ENCODE measurements around the gene TACR1. TPM values are rescaled to one million over a fixed set of nuclear protein-coding genes. Genes with fewer than 3 reads are reported as not detected.
A peak's percentile ranks its signal among the peaks of the same experiment; 100 is the strongest.

The TACR1 gene
- total and polyA plus RNA-seq, 2 of the 4 experiments (the other 2 are of a cell fraction), result under 0.01 to 0.09 TPM

DNA sequence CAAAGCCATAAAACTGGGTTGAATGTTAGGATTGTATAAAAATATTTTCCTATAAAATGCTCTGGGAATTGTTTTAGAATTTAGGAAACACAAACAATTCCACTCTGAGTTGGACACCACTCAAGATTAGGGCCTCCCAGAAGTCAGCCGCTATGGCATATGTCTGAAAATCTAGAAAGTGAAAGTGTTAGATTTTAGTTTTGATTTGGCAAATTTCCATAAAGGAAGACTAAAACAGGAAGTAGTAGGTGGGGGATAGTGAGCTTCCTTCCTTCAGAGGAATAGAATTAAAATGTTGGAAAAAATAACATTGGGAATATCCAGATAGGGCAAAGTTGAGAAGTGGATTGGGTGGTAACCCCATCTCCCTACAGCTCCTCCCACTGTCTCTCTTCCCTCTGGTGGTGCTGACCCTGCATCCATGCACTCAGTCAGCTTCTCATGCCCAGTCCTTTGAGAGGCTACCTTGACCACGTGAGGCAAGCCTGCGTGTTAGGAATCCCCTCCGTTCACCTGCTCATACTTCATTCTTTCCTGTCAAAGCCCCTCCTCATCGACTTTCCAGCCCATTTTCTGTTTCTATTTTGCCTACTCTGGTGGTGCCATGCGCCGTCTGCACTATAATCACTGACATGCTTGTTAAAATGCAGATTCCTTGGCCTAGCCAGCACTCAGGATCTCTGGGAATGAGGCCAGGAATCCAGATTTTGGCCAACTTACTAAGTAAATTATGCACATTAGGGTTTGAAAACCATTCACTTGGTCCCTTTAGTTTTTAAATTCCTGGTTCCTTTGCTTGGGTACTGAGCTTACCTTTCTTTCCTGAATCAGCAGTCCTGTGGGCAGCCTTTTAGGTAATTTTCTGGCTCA, 157.4 kb downstream of the TACR1 start:
- in situ Hi-C loops (cut with MboI; ENCODE audit: low sequenced_read_pairs), result no loop called here
- no peak for TF ChIP-seq MAZ (IDR thresholded peaks at IDR 0.05; ENCODE audit: borderline replicate concordance, low read depth, low read length)
- no peak for TF ChIP-seq CEBPB (IDR thresholded peaks at IDR 0.05; ENCODE audit: low read depth, low read length)
- no peak for TF ChIP-seq FOS (IDR thresholded peaks at IDR 0.05; ENCODE audit: low read depth, low read length)
- TF ChIP-seq NFE2L2 (IDR thresholded peaks at IDR 0.05; ENCODE audit: low read depth, low read length), result no peak
- TF ChIP-seq CHD1 (IDR thresholded peaks at IDR 0.05; ENCODE audit: low read depth, low read length), result no peak
- TF ChIP-seq SMC3 (IDR thresholded peaks at IDR 0.05; ENCODE audit: low read depth, low read length), result no peak
- TF ChIP-seq, protein P1, sequence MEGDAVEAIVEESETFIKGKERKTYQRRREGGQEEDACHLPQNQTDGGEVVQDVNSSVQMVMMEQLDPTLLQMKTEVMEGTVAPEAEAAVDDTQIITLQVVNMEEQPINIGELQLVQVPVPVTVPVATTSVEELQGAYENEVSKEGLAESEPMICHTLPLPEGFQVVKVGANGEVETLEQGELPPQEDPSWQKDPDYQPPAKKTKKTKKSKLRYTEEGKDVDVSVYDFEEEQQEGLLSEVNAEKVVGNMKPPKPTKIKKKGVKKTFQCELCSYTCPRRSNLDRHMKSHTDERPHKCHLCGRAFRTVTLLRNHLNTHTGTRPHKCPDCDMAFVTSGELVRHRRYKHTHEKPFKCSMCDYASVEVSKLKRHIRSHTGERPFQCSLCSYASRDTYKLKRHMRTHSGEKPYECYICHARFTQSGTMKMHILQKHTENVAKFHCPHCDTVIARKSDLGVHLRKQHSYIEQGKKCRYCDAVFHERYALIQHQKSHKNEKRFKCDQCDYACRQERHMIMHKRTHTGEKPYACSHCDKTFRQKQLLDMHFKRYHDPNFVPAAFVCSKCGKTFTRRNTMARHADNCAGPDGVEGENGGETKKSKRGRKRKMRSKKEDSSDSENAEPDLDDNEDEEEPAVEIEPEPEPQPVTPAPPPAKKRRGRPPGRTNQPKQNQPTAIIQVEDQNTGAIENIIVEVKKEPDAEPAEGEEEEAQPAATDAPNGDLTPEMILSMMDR (conservative IDR thresholded peaks at IDR 0.05; ENCODE audit: low read depth, low read length), result no peak
- TF ChIP-seq, protein P2, sequence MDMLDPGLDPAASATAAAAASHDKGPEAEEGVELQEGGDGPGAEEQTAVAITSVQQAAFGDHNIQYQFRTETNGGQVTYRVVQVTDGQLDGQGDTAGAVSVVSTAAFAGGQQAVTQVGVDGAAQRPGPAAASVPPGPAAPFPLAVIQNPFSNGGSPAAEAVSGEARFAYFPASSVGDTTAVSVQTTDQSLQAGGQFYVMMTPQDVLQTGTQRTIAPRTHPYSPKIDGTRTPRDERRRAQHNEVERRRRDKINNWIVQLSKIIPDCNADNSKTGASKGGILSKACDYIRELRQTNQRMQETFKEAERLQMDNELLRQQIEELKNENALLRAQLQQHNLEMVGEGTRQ (IDR thresholded peaks at IDR 0.05; ENCODE audit: low read depth, low read length), result no peak
- TF ChIP-seq POLR2A (IDR thresholded peaks at IDR 0.05; ENCODE audit: low read depth, low read length), result no peak
- no peak for TF ChIP-seq RAD21 (IDR thresholded peaks at IDR 0.05; ENCODE audit: low read length)
- TF ChIP-seq, protein P3, sequence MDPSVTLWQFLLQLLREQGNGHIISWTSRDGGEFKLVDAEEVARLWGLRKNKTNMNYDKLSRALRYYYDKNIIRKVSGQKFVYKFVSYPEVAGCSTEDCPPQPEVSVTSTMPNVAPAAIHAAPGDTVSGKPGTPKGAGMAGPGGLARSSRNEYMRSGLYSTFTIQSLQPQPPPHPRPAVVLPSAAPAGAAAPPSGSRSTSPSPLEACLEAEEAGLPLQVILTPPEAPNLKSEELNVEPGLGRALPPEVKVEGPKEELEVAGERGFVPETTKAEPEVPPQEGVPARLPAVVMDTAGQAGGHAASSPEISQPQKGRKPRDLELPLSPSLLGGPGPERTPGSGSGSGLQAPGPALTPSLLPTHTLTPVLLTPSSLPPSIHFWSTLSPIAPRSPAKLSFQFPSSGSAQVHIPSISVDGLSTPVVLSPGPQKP (IDR thresholded peaks at IDR 0.05; ENCODE audit: borderline replicate concordance, low read depth, low read length), result no peak
- no peak for TF ChIP-seq MAFK (IDR thresholded peaks at IDR 0.05; ENCODE audit: low read depth, low read length)
- TF ChIP-seq RFX5 (IDR thresholded peaks at IDR 0.05; ENCODE audit: low read depth, low read length), result no peak
- no peak for TF ChIP-seq BHLHE40 (IDR thresholded peaks at IDR 0.05; ENCODE audit: low read depth, low read length)

More for the DNA sequence above, 157.4 kb downstream of the TACR1 start:
- Histone ChIP-seq H2BK120ac (ENCODE audit: low read depth, low read length) (0 out of 2 replicates have a peak overlapping the region, but pooled peaks have one; percentile 38), H3K4me3 (ENCODE audit: insufficient read depth, low read depth, low read length) (no peak overlapping the region), H2AK9ac (replicated peaks; ENCODE audit: low read depth, low read length, poor library complexity) (peak overlapping the region; percentile 62), H2AK5ac (ENCODE audit: low read depth, low read length) (no peak overlapping the region), H3K9ac (ENCODE audit: low read depth, low read length) (no peak overlapping the region), H3K56ac (ENCODE audit: extremely low read depth, insufficient read depth, low read length) (no peak overlapping the region), H3K9me1 (ENCODE audit: insufficient read depth, low read length) (peaks cover 5% of the 10 kb centered on the region; the same call in 1 of the 2 replicates), H3K79me1 (ENCODE audit: low read depth in 1 of 2, low read length in 2 of 2) (no peaks in the 10 kb centered on the region; a peak in 1 of 4 replicates), H3K18ac (ENCODE audit: low read depth, low read length) (peak overlapping the region; percentile 24; the same call in 1 of the 2 replicates), H3K27me3 (ENCODE audit: control insufficient read depth, insufficient read depth, low read length) (no peaks in the 10 kb centered on the region), H3K4ac (ENCODE audit: low read depth, low read length) (peak overlapping the region; percentile 32; the same call in 1 of the 2 replicates), H4K5ac (ENCODE audit: low read depth, low read length) (peak overlapping the region; percentile 15; the same call in 1 of the 2 replicates), H2BK15ac (ENCODE audit: low read depth, low read length) (no peak overlapping the region), H2BK20ac (ENCODE audit: low read depth, low read length) (no peak overlapping the region), H3K14ac (replicated peaks; ENCODE audit: low read depth, low read length) (0 out of 2 replicates have a peak overlapping the region, but pooled peaks have one; percentile 44), H4K91ac (ENCODE audit: insufficient read depth, low read depth, low read length) (peak overlapping the region; percentile 19; the same call in 1 of the 2 replicates), H2BK5ac (ENCODE audit: low read depth, low read length, poor library complexity, severe bottlenecking) (no peak overlapping the region), H2AFZ (replicated peaks; ENCODE audit: low read length, poor library complexity) (peak overlapping the region; percentile 59), H4K8ac (ENCODE audit: low read depth in 2 of 2, low read length in 2 of 2) (peak overlapping the region in 1 of 2 experiments; percentile 68; a peak in 1 of 4 replicates), H3K4me2 (ENCODE audit: low read depth, low read length) (peak overlapping the region; percentile 5; the same call in 1 of the 2 replicates), H4K20me1 (ENCODE audit: insufficient read depth, low read length) (no peaks in the 10 kb centered on the region), H3K9me3 (ENCODE audit: control insufficient read depth, insufficient read depth, low read length) (no peaks in the 10 kb centered on the region), H3K27ac (ENCODE audit: insufficient read depth, low read length) (no peak overlapping the region), H3K4me1 (ENCODE audit: control insufficient read depth, insufficient read depth, low read length) (peaks cover 6% of the 10 kb centered on the region), H3K23ac (ENCODE audit: low read depth, low read length) (no peak overlapping the region), H3K36me3 (ENCODE audit: control insufficient read depth, insufficient read depth, low read length) (no peaks in the 10 kb centered on the region; the same call in 1 of the 2 replicates)
- intact Hi-C loops (cut with micrococcal nuclease), result no loop called here
- BruUV-seq (replicated peaks), result no TSS peak
- CTCF ChIA-PET, result no interaction called here
- WGBS, 2 experiments (ENCODE audit: extremely low coverage in 2 of 2, insufficient read length in 1 of 2), result 90% methylated on average over 5 of the region's 7 CpGs; no CpG with 5 or more reads in 1 of the 2 experiments
- DNase-seq (peak; percentile 5), ATAC-seq (ENCODE audit: low read depth) (no peak; the same call in 1 of the 2 replicates)
- POLR2A ChIA-PET (ENCODE audit: unreplicated experiment), result no interaction called here
- dilution Hi-C loops (cut with HindIII; ENCODE audit: low sequenced_read_pairs, unreplicated experiment), result no loop called here
